HEK293T (cell line): ENCODE results near the gene USH1C.

Experiments
- CTCF ChIA-PET: fragments of 350-600 bp; formaldehyde crosslinking; extraction: SDS; loops from one replicate; lab custom pipeline; 2021; ENCODE audit warnings: antibody characterized with exemption, inconsistent platforms; lab: Yijun Ruan, JAX
- POLR2A ChIA-PET: fragments of 350-600 bp; formaldehyde crosslinking; extraction: SDS; loops from one replicate; lab custom pipeline; 2020; ENCODE audit warnings: antibody characterized with exemption, inconsistent platforms; lab: Yijun Ruan, JAX
- DNase-seq: peaks from one replicate; pipeline ENCODE4 v3.0.0; 2012; ENCODE audit warnings: mixed read lengths; ENCODE audit errors: extremely low spot score
- ARNT ChIP-seq: fragments of 450-650 bp; IDR thresholded peaks from 2 replicates; pipeline ENCODE4 v1.6.1; 2017; ENCODE audit warnings: mild to moderate bottlenecking
- BHLHE40 ChIP-seq: fragments of 450-650 bp; IDR thresholded peaks from 2 replicates; pipeline ENCODE4 v1.6.1; 2016; ENCODE audit warnings: mild to moderate bottlenecking, moderate library complexity, borderline replicate concordance
- CTBP1 ChIP-seq: fragments of 450-650 bp; IDR thresholded peaks from 2 replicates; pipeline ENCODE4 v1.6.1; 2016; ENCODE audit warnings: borderline replicate concordance
- ELF4 ChIP-seq: fragments of 450-650 bp; IDR thresholded peaks from 2 replicates; pipeline ENCODE4 v1.6.1; 2017; ENCODE audit warnings: antibody characterized with exemption
- FOXA1 ChIP-seq: fragments of 450-650 bp; IDR thresholded peaks from 2 replicates; pipeline ENCODE4 v1.6.1; 2016; ENCODE audit warnings: mild to moderate bottlenecking
- FOXK2 ChIP-seq: fragments of 450-650 bp; IDR thresholded peaks from 2 replicates; pipeline ENCODE4 v1.6.1; 2016; ENCODE audit warnings: mild to moderate bottlenecking
- FOXM1 ChIP-seq: fragments of 450-650 bp; IDR thresholded peaks from 2 replicates; pipeline ENCODE4 v1.6.1; 2017; ENCODE audit warnings: mild to moderate bottlenecking, borderline replicate concordance
- HDGF ChIP-seq: fragments of 450-650 bp; IDR thresholded peaks from 2 replicates; pipeline ENCODE4 v1.6.1; 2017; ENCODE audit warnings: antibody characterized with exemption, borderline replicate concordance
- L3MBTL2 ChIP-seq: fragments of 450-650 bp; conservative IDR thresholded peaks from 2 replicates; pipeline ENCODE4 v1.6.1; 2016; ENCODE audit warnings: mild to moderate bottlenecking
- LEF1 ChIP-seq: fragments of 450-650 bp; IDR thresholded peaks from 2 replicates; pipeline ENCODE4 v1.6.1; 2017; ENCODE audit warnings: mild to moderate bottlenecking, borderline replicate concordance
- NFRKB ChIP-seq: fragments of 450-650 bp; IDR thresholded peaks from 2 replicates; pipeline ENCODE4 v1.6.1; 2016; ENCODE audit warnings: mild to moderate bottlenecking, moderate library complexity
- SP1 ChIP-seq: fragments of 450-650 bp; IDR thresholded peaks from 2 replicates; pipeline ENCODE4 v1.6.1; 2017
- SUZ12 ChIP-seq: fragments of 450-650 bp; IDR thresholded peaks from 2 replicates; pipeline ENCODE4 v1.6.1; 2016; ENCODE audit warnings: mild to moderate bottlenecking
- TARDBP ChIP-seq: fragments of 450-650 bp; IDR thresholded peaks from 2 replicates; pipeline ENCODE4 v1.6.1; 2016
- ZNF384 ChIP-seq: fragments of 450-650 bp; IDR thresholded peaks from 2 replicates; pipeline ENCODE4 v1.6.1; 2016
- TF ChIP-seq, protein P1 (sequence below): fragments of 450-650 bp; IDR thresholded peaks from 2 replicates; pipeline ENCODE4 v1.6.1; 2016

Gene USH1C

DNA sequence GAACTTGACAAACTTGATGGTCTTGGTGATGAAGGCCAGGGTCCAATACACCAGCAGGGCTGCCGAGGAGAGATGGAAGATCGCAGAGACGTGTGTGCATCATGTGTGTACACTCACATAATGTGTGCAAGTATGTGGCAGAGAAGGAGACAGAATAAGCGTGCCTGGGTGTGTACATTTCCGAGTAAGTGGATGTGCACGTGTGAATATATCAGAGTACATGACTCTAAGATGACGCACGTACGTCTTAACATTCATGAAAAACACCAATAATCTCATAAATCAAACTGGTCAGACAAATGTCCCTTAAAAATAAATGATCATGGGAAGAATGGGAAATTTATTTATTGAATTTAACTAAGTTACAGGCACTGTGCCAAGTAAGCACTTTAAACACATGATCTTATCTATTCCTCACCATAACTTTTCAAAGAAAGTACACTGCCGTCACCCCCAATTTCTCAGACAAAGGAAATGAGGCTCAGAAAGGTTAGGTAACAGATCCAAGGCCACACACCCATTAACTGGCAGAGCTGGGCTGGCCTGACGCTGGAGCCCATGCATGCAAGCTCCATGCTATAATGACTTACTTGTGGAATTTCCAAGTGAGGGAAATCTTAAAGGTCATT, 80.6 kb downstream of the USH1C start:
- no peak for DNase-seq
- ChIA-PET POLR2A (interaction anchor here (1.0 kb wide), 1 partner anchor 34 kb away, joined by 3 read pairs; no protein-coding TSS in a partner anchor), CTCF (interaction anchor here (1.2 kb wide), 1 partner anchor 10 kb away, joined by 4 read pairs; no protein-coding TSS in a partner anchor)
- no peak for TF ChIP-seq ZNF384
- no peak for TF ChIP-seq HDGF
- no peak for TF ChIP-seq NFRKB
- no peak for TF ChIP-seq SP1
- no peak for TF ChIP-seq TARDBP
- no peak for TF ChIP-seq FOXA1
- no peak for TF ChIP-seq ARNT
- TF ChIP-seq LEF1 = no peak
- TF ChIP-seq CTBP1 = no peak
- no peak for TF ChIP-seq ELF4
- TF ChIP-seq L3MBTL2 = no peak
- TF ChIP-seq SUZ12 = no peak
- TF ChIP-seq, protein P1, sequence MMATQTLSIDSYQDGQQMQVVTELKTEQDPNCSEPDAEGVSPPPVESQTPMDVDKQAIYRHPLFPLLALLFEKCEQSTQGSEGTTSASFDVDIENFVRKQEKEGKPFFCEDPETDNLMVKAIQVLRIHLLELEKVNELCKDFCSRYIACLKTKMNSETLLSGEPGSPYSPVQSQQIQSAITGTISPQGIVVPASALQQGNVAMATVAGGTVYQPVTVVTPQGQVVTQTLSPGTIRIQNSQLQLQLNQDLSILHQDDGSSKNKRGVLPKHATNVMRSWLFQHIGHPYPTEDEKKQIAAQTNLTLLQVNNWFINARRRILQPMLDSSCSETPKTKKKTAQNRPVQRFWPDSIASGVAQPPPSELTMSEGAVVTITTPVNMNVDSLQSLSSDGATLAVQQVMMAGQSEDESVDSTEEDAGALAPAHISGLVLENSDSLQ = no peak
- TF ChIP-seq BHLHE40 = no peak
- no peak for TF ChIP-seq FOXM1
- TF ChIP-seq FOXK2 = no peak

GRCh38 chr11:17462940-17463339, 81.3 kb downstream of the USH1C start:
- TF ChIP-seq, protein P1 = no peak
- TF ChIP-seq L3MBTL2 (no peak), ARNT (no peak), ELF4 (no peak), FOXA1 (no peak), CTBP1 (no peak), NFRKB (no peak), SP1 (no peak), ZNF384 (no peak), TARDBP (no peak), BHLHE40 (no peak), FOXM1 (no peak), HDGF (no peak), FOXK2 (no peak), LEF1 (no peak), SUZ12 (no peak)
- DNase-seq = no peak
- POLR2A ChIA-PET = no interaction called here
- CTCF ChIA-PET = no interaction called here

GRCh38 chr11:17460406-17460805, 83.8 kb downstream of the USH1C start:
- no peak for DNase-seq
- TF ChIP-seq FOXA1 (no peak), SP1 (no peak), ZNF384 (no peak), SUZ12 (no peak), BHLHE40 (no peak), NFRKB (no peak), FOXM1 (no peak), HDGF (no peak), FOXK2 (no peak), ELF4 (no peak), CTBP1 (no peak), TARDBP (no peak), L3MBTL2 (no peak), LEF1 (no peak), ARNT (no peak)
- TF ChIP-seq, protein P1 = no peak
- ChIA-PET CTCF (no interaction called here), POLR2A (no interaction called here)

- TF ChIP-seq TARDBP (no peak), CTBP1 (no peak)
- CTCF ChIA-PET = no interaction called here
- no peak for DNase-seq
- POLR2A ChIA-PET = no interaction called here
These were observed 84.8 kb downstream of the USH1C start for GRCh38 chr11:17459236-17459896.

DNA sequence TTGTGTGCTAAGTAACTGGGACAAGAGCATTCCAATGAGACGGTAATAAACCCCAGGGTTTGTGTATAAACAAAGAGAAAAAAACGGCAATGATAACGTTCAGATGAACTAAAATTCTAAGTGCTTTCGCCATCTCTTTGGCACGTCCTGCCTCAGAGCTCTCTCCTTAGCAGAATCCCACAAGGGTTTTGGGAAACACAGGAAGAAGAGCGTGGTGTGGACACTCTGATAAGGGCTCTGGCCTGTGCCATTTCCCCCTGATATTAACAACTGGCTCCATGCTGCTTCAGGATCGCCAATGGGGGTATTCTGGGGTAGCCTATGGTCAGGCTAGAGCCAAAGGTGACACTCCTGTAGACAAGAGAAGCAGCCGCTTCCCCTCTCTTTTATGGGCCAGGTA, 85.9 kb downstream of the USH1C start:
- no peak for DNase-seq
- TF ChIP-seq FOXM1 (no peak), FOXA1 (no peak), CTBP1 (no peak), SUZ12 (no peak), SP1 (no peak), ELF4 (no peak), TARDBP (no peak), NFRKB (no peak), ARNT (no peak), FOXK2 (no peak), HDGF (no peak), ZNF384 (no peak), LEF1 (no peak), BHLHE40 (no peak), L3MBTL2 (no peak)
- TF ChIP-seq, protein P1 = no peak
- POLR2A ChIA-PET = no interaction called here
- CTCF ChIA-PET = no interaction called here
